NB4 (cell line): Measurements from ENCODE around the gene CHPF.

Experiments used
- CTCF ChIP-seq: IDR thresholded peaks from one replicate; pipeline ENCODE4 v1.5.1; 2012; ENCODE audit warnings: low read depth, low read length
- MAX ChIP-seq: IDR thresholded peaks from 2 replicates; pipeline ENCODE4 v1.6.1; 2011; ENCODE audit warnings: low read depth, low read length
- MYC ChIP-seq: IDR thresholded peaks from 2 replicates; pipeline ENCODE4 v1.6.1; 2011; ENCODE audit warnings: low read depth, low read length
- POLR2A ChIP-seq: IDR thresholded peaks from 2 replicates; pipeline ENCODE4 v1.6.1; 2011; ENCODE audit warnings: mild to moderate bottlenecking; ENCODE audit not compliant: insufficient read length; ENCODE audit errors: extremely low read depth

GRCh38 chr2:219569041-219569440, 25.4 kb upstream of the CHPF start:
- TF ChIP-seq POLR2A (no peak), CTCF (no peak), MAX (no peak), MYC (no peak)
